Tibial nerve (tissue), 4 donors: ENCODE data around the gene GRHPR. TPM values are rescaled to one million over a fixed set of nuclear protein-coding genes. Genes with fewer than 3 reads are reported as not detected.

Experiments used
- DNase-seq, 2 donors: peaks; one replicate each; pipeline ENCODE4 v3.0.0-alpha.2; 2019; ENCODE audit warnings: low spot score in 2 of 2
- H3K27ac ChIP-seq, 4 donors: fragments of 200-600 bp; sonication (generic) in 3 of 4; one replicate each; pipeline ENCODE4 v1.5.1; 2017 to 2019; ENCODE audit warnings: mild to moderate bottlenecking in 1 of 4
- H3K27me3 ChIP-seq, 2 donors: fragments of 200-600 bp; sonication (generic) in 1 of 2; one replicate each; pipeline versions ENCODE4 v1.5.1 to v1.6.0; 2017 to 2019
- H3K36me3 ChIP-seq, 3 donors: fragments of 200-600 bp; sonication (generic); one replicate each; pipeline ENCODE4 v1.5.1; 2018 to 2019
- H3K4me1 ChIP-seq, 4 donors: fragments of 200-600 bp; sonication (generic) in 3 of 4; one replicate each; pipeline ENCODE4 v1.5.1; 2017 to 2019
- H3K4me3 ChIP-seq, 4 donors: fragments of 200-600 bp; sonication (generic) in 3 of 4; one replicate each; pipeline ENCODE4 v1.5.1; 2017 to 2019; ENCODE audit warnings: mild to moderate bottlenecking in 1 of 4, moderate library complexity in 1 of 4
- H3K9me3 ChIP-seq, 4 donors: fragments of 200-600 bp; sonication (generic) in 3 of 4; one replicate each; pipeline ENCODE4 v1.5.1; 2017 to 2019
- CTCF ChIP-seq, 5 experiments: fragments of 200-600 bp in 3 of 5; fragments of 450-650 bp in 2 of 5; sonication (generic) in 3 of 5; IDR thresholded peaks; one replicate each; pipeline ENCODE4 v1.5.1; 2016 to 2019; ENCODE audit warnings: antibody characterized with exemption in 5 of 5, mild to moderate bottlenecking in 3 of 5, moderate library complexity in 2 of 5
- EP300 ChIP-seq, 2 donors: sonication (generic); formaldehyde crosslinking; IDR thresholded peaks; one replicate each; pipeline ENCODE4 v1.6.1; 2017; ENCODE audit warnings: antibody characterized with exemption in 2 of 2, mild to moderate bottlenecking in 1 of 2
- POLR2A ChIP-seq, 2 donors: fragments of 450-650 bp; IDR thresholded peaks; one replicate each; pipeline ENCODE4 v1.6.1; 2017; ENCODE audit warnings: antibody characterized with exemption in 2 of 2, mild to moderate bottlenecking in 2 of 2, moderate library complexity in 2 of 2
- WGBS, 2 donors: methylation state at CpG; one replicate each; pipeline ENCODE4 v1.1.5; 2018; 5-methylcytosine and 5-hydroxymethylcytosine counted together
- total RNA-seq, 4 donors: library from RNA; depleted of rRNA; stranded (reverse); fragments of >200 nt; gene quantifications; one replicate each; pipeline ENCODE4 v1.1.0, GENCODE V29; 2016

The GRHPR gene
- total RNA-seq, 4 donors from 2014 or later: 175 to 250 (median 200) TPM

DNA sequence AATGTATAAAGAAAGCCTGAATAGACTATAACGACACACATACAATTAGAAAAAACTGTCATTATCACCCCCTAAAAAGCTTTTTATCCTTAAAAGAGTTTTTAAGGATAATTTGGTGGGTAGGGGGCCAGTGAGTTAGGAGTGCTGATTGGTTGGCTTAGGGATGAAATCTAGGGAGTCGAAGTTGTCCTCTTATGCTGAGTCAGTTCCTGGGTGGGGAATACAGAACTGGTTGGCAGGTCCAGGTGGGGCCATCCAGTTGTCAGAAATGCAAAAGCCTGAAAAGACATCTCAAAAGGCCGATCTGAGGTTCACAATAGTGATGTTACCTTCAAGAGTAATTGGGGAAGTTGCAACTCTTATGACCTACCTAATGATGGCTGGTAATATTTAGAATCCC, 29.1 kb downstream of the GRHPR start:
- Histone ChIP-seq H3K4me1 (peaks cover 0 to 42% (median 8%) of the 10 kb centered on the region in 4 donors), H3K36me3 (peaks cover 0 to 11% (median 0%) of the 10 kb centered on the region in 3 donors), H3K4me3 (no peak overlapping the region), H3K27ac (peak overlapping the region in 1 of 4 donors; percentile 53), H3K9me3 (peaks cover 0 to 9% (median 0%) of the 10 kb centered on the region in 4 donors), H3K27me3 (no peaks in the 10 kb centered on the region)
- TF ChIP-seq EP300 (IDR thresholded peaks at IDR 0.05) (no peak), CTCF (IDR thresholded peaks at IDR 0.05) (no peak), POLR2A (IDR thresholded peaks at IDR 0.05) (no peak)
- 81 to 84% methylated on average over 3 of the region's 3 CpGs for WGBS, 2 donors
- DNase-seq: no peak

- TF ChIP-seq CTCF (IDR thresholded peaks at IDR 0.05) (no peak), EP300 (IDR thresholded peaks at IDR 0.05) (no peak), POLR2A (IDR thresholded peaks at IDR 0.05) (no peak)
- H3K27ac ChIP-seq: no peak overlapping the region
- DNase-seq: no peak
- 72 to 77% methylated on average over 1 of the region's 1 CpG for WGBS, 2 donors
- H3K4me1 ChIP-seq: peaks cover 0 to 43% (median 8%) of the 10 kb centered on the region in 4 donors
- no peaks in the 10 kb centered on the region for H3K27me3 ChIP-seq
- H3K9me3 ChIP-seq: peaks cover 0 to 9% (median 0%) of the 10 kb centered on the region in 4 donors
- H3K36me3 ChIP-seq: peaks cover 0 to 11% (median 0%) of the 10 kb centered on the region in 3 donors
- H3K4me3 ChIP-seq: no peak overlapping the region
Observed at GRCh38 chr9:37452611-37453010, 30.1 kb downstream of the GRHPR start.

GRCh38 chr9:37453827-37454226, 31.3 kb downstream of the GRHPR start:
- Histone ChIP-seq H3K9me3 (peaks cover 0 to 9% (median 0%) of the 10 kb centered on the region in 4 donors), H3K4me1 (peaks cover 0 to 45% (median 8%) of the 10 kb centered on the region in 4 donors), H3K4me3 (no peak overlapping the region), H3K27ac (peak overlapping the region in 1 of 4 donors; percentile 1), H3K27me3 (no peaks in the 10 kb centered on the region), H3K36me3 (peaks cover 0 to 11% (median 0%) of the 10 kb centered on the region in 3 donors)
- no peak for DNase-seq
- WGBS, 2 donors: 82 to 91% methylated on average over 1 of the region's 1 CpG
- TF ChIP-seq POLR2A (IDR thresholded peaks at IDR 0.05) (no peak), EP300 (IDR thresholded peaks at IDR 0.05) (no peak), CTCF (IDR thresholded peaks at IDR 0.05) (no peak)

DNA sequence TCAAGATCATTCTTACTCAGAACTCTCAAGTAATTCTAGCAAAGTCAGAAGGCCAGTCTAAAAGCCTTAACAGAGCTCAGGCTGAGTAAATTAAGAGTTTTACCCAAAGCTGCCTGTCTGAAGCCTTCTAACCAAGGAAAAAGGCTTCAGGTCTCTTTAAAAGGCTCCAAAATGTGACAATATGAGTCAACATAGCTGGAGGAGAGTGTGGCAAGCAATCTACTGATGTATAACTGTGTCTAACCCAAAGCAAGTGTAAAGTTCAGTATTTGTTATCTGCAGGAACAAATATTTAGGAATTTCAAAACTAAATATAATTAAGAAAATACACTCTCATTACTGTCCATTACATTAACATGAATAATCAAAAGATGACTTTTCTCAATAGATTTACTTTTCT, 31.7 kb downstream of the GRHPR start:
- peaks cover 0 to 47% (median 8%) of the 10 kb centered on the region in 4 donors for H3K4me1 ChIP-seq
- no peak for TF ChIP-seq POLR2A (IDR thresholded peaks at IDR 0.05)
- no peak for TF ChIP-seq CTCF (IDR thresholded peaks at IDR 0.05)
- TF ChIP-seq EP300 (IDR thresholded peaks at IDR 0.05): no peak

DNA sequence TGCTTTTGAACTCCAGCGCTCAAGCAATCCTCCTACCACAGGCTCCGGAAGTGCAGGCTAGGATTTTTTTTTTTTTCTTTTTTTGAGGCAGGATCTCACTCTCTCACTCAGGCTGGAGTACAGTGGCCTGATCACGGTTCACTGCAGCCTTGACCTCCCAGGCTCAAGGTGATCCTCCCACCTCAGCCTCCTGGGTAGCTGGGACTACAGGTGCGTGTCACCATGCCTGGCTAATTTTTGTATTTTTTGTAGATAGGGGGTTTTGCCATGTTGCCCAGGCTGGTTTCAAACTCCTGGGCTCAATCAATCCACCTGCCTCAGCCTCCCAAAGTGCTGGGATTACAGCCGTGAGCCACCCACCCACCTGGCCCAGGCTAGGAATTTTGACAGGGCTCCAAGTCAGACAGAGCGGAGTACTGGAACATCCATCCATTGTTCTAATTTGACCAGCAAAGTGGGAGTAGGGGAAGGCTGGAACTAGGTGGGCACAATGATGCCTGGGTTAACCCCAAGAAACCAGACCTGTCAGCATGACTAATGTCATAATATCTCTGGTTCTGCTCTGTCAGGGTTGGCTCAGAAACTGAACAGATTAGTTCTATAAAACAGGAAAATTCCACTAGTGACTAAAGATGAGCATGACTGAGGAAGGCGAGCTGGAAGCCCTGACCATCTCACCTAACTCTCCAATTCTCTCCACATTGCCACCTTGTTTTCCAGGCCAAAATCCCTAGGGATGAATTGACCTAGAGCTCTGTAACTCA, 33.6 kb downstream of the GRHPR start:
- H3K4me1 ChIP-seq: peaks cover 0 to 53% (median 8%) of the 10 kb centered on the region in 4 donors
- no peak for DNase-seq
- TF ChIP-seq POLR2A (IDR thresholded peaks at IDR 0.05) (no peak), CTCF (IDR thresholded peaks at IDR 0.05) (no peak), EP300 (IDR thresholded peaks at IDR 0.05) (no peak)
- no peak overlapping the region for H3K4me3 ChIP-seq
- WGBS, 2 donors: 78 to 79% methylated on average over 7 of the region's 7 CpGs
- H3K27me3 ChIP-seq: no peaks in the 10 kb centered on the region
- peaks cover 0 to 9% (median 0%) of the 10 kb centered on the region in 4 donors for H3K9me3 ChIP-seq
- peaks cover 0 to 11% (median 0%) of the 10 kb centered on the region in 3 donors for H3K36me3 ChIP-seq
- H3K27ac ChIP-seq: no peak overlapping the region

More for the DNA sequence above, 31.7 kb downstream of the GRHPR start:
- Histone ChIP-seq H3K36me3 (peaks cover 0 to 11% (median 0%) of the 10 kb centered on the region in 3 donors), H3K27ac (peak overlapping the region in 1 of 4 donors; percentile 1), H3K9me3 (peaks cover 0 to 9% (median 0%) of the 10 kb centered on the region in 4 donors), H3K27me3 (no peaks in the 10 kb centered on the region), H3K4me3 (no peak overlapping the region)
- DNase-seq: no peak
